WERI-Rb-1 (cell line): ENCODE data around the gene PPP1R27.

Experiments used
- DNase-seq: peaks from one replicate; pipeline ENCODE4 v3.0.0-alpha.2; 2020
- H3K27ac ChIP-seq: fragments of 250-450 bp; sonication (Bioruptor Pico); 2 replicates; pipeline ENCODE4 v1.5.1; 2020; ENCODE audit warnings: mild to moderate bottlenecking, moderate library complexity
- H3K27me3 ChIP-seq: fragments of 250-450 bp; sonication (Bioruptor Pico); 2 replicates; pipeline ENCODE4 v1.5.1; 2021; ENCODE audit warnings: mild to moderate bottlenecking, low read depth, moderate library complexity; ENCODE audit not compliant: insufficient read depth, severe bottlenecking
- H3K36me3 ChIP-seq: fragments of 250-450 bp; sonication (Bioruptor Pico); 2 replicates; pipeline ENCODE4 v1.5.1; 2020; ENCODE audit warnings: mild to moderate bottlenecking, moderate library complexity
- H3K4me3 ChIP-seq: 2 replicates; pipeline ENCODE4 v1.5.1; 2011; ENCODE audit warnings: low read depth, mild to moderate bottlenecking, control low read depth, low read length
- H3K9me3 ChIP-seq: fragments of 250-450 bp; sonication (Bioruptor Pico); 2 replicates; pipeline ENCODE4 v1.5.1; 2021; ENCODE audit warnings: mild to moderate bottlenecking, moderate library complexity; ENCODE audit not compliant: severe bottlenecking
- TF ChIP-seq, protein P1 (sequence below): IDR thresholded peaks from 2 replicates; pipeline ENCODE4 v1.5.1; 2011; ENCODE audit warnings: low read depth, mild to moderate bottlenecking, control low read depth, inconsistent platforms, low read length

The PPP1R27 gene

DNA sequence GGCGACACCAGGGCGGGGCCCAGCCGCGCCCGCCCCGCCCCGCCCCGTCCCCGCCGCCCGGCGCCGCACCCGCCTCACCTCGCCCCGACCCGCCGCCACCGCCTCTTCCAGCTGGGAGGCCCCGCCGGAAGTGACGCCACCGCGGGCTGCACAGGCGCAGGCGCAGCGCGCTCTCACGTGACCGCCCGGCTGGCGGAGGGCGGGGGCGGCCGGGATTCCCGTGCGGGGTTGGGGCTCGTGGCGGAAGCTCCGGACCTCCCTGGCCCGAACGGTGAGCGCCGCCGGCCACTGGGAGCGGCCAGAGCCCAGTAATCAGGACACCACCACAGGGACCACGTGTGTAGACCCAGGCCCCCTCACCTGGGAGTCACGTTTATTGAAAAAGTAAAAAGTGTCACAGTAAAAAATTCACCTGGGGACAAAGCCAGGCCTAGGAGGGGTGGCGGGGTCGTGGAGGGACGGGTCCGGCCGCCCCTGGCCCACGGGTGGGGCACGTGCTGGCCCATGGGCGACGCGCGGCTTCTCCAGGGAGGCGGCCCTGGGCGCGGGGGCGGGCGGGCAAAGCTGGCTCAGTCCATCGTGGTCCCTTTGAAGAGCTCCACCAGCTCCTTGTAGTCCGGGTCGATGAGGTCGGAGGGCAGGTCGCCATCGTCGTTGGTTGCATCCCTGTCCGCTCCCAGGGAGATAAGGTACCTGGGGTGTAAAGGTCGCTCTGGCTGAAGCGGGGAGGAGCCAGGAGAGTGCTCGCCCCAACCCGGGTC is 1.5 kb downstream of the PPP1R27 start, which contains the start of gene MCRIP1:
Gene MCRIP1, minus strand, starts transcription at position 132 of the 761 bp plus-strand sequence. CDS start 8,785 bp downstream, outside the sequence.
- TF ChIP-seq, protein P1, sequence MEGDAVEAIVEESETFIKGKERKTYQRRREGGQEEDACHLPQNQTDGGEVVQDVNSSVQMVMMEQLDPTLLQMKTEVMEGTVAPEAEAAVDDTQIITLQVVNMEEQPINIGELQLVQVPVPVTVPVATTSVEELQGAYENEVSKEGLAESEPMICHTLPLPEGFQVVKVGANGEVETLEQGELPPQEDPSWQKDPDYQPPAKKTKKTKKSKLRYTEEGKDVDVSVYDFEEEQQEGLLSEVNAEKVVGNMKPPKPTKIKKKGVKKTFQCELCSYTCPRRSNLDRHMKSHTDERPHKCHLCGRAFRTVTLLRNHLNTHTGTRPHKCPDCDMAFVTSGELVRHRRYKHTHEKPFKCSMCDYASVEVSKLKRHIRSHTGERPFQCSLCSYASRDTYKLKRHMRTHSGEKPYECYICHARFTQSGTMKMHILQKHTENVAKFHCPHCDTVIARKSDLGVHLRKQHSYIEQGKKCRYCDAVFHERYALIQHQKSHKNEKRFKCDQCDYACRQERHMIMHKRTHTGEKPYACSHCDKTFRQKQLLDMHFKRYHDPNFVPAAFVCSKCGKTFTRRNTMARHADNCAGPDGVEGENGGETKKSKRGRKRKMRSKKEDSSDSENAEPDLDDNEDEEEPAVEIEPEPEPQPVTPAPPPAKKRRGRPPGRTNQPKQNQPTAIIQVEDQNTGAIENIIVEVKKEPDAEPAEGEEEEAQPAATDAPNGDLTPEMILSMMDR = no peak
- peak within 1 kb of the TSS; percentile 94 for H3K27ac ChIP-seq
- no peaks in the 10 kb centered on the region for H3K27me3 ChIP-seq
- H3K36me3 ChIP-seq = peaks cover 24% of the 10 kb centered on the region
- H3K4me3 ChIP-seq = peak within 1 kb of the TSS; percentile 85
- no peaks in the 10 kb centered on the region for H3K9me3 ChIP-seq
- DNase-seq = peak; percentile 99

DNA sequence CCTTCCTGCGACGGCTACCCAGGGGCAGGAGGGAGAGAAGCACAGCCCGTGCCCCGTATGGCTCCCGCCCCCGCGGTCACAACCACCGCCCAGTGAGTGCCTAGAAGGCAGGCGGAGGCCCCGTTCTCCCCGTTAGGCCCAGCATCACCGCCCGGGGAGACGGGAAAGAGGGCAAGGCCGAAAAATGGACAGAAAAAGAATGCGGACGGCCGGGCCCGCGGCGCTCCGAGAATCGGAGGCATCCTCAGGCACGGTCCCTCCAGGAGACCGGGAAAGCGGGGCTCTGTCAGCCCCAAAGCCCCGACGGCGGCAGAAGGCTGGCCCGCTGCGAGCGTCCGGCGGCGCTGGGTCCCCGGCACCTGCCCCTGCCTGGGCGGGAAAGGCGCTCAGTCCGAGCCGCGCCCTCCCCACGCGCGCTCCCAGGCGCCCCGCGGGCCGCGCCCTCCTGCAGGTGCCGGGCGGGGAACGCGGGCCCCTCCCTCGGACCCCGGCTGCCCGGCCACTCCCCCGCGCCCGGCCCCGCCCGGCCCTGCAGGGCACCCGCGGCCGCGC is 2.2 kb downstream of the PPP1R27 start:
- H3K27me3 ChIP-seq = no peaks in the 10 kb centered on the region
- peak overlapping the region; percentile 79 for H3K4me3 ChIP-seq
- TF ChIP-seq, protein P1 = no peak
- H3K9me3 ChIP-seq = no peaks in the 10 kb centered on the region
- peak overlapping the region; percentile 89 for H3K27ac ChIP-seq
- DNase-seq = no peak
- H3K36me3 ChIP-seq = peaks cover 24% of the 10 kb centered on the region

DNA sequence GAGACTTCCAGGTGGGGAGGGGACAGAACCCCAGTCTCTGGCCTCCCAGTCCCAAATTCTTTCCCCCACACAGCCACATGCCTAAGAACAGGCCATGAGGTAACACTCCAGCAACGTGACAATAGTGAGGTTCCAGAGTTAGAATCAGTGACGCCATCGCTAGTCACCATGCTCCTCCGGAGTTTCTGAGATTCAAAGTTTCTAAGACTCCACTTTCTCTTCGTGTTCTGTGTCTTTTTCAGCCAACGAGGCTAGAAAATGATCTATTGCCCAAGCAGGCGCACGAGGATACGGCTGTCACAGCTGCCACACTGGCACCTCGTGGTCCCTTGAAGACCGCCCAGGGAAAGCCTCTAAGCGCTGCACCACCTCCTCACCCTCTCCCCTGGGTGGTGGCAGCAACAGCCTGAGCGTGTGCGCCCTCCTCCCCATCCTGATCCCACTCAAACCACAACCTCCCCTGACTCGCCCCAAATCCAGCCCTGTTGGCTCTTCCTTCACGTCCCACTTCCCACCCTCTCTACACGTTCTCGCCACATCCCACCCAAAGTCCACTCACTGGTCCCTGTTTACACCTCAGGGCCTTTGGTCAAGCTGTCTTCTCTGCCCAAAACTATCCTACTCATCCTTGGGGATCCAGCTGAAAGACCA is 2.8 kb downstream of the PPP1R27 start:
- Histone ChIP-seq H3K36me3 (peaks cover 24% of the 10 kb centered on the region), H3K4me3 (peak overlapping the region; percentile 79), H3K27ac (peak overlapping the region; percentile 89), H3K27me3 (no peaks in the 10 kb centered on the region), H3K9me3 (no peaks in the 10 kb centered on the region)
- peak; percentile 39 for DNase-seq
- TF ChIP-seq, protein P1 = no peak

DNA sequence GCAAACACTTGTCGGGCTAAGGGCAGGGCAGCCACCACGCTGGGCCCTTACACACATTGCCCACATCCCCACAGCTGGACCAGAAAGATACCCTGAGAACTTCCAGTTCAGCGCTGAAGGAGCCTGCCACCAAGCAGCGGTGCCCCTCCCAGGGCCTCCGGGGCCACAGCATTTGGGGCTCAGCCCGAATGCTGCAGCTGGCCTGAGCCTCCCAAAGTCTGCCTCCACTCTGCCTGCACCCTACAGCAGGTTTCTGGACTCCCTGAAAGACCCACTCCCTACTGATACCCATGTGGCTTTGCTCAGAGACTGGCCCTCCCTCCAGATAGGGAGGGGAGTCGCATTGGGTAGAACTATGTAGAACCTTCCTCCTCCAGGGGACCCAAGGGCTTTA is 3.3 kb downstream of the PPP1R27 start:
- Histone ChIP-seq H3K27ac (peak overlapping the region; percentile 89; the same call in 1 of the 2 replicates), H3K36me3 (peaks cover 24% of the 10 kb centered on the region), H3K9me3 (no peaks in the 10 kb centered on the region), H3K27me3 (no peaks in the 10 kb centered on the region), H3K4me3 (peak overlapping the region; percentile 79; the same call in 1 of the 2 replicates)
- TF ChIP-seq, protein P1 = no peak
- no peak for DNase-seq

DNA sequence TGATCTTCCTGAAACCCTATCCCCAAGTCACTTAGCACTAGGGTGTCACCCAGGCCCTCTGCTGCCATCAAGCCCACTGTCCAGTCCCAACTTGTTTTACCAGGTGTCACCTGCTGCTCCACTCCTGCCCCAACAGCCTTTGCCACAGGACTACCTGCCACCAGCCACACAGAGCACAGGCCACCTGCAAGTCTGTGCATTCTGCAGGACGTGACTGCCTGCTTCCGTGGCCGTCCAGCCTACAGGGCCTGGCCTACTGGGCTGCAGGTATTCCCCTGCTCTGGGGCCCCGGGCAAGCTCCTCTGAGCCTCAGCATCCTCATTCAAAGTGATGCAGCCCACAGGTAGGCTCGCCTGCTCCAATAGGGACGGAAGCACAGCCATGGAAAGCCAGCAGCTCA is 5.0 kb downstream of the PPP1R27 start:
- TF ChIP-seq, protein P1 = no peak
- H3K27ac ChIP-seq = no peak overlapping the region
- DNase-seq = peak; percentile 11

More for the DNA sequence above, 5.0 kb downstream of the PPP1R27 start:
- Histone ChIP-seq H3K27me3 (no peaks in the 10 kb centered on the region), H3K9me3 (no peaks in the 10 kb centered on the region), H3K4me3 (no peak overlapping the region), H3K36me3 (peaks cover 24% of the 10 kb centered on the region)
